GM18505 (cell line): ENCODE results near the gene PDZRN3.

Experiments used
- ATAC-seq: cut with Tn5 transposase; IDR thresholded peaks from one replicate; pipeline ENCODE4 v1.9.1; 2021; ENCODE audit not compliant: unreplicated experiment
- POLR2A ChIP-seq: IDR thresholded peaks from 4 replicates; pipeline ENCODE4 v1.6.1; 2011; ENCODE audit warnings: borderline replicate concordance; ENCODE audit not compliant: insufficient read depth, insufficient read length; ENCODE audit errors: extremely low read depth

Gene PDZRN3

GRCh38 chr3:73597476-73597875 is 27.3 kb downstream of the PDZRN3 start:
- ATAC-seq = no peak
- TF ChIP-seq POLR2A = no peak

GRCh38 chr3:73592154-73593144 is 32.3 kb downstream of the PDZRN3 start:
- no peak for ATAC-seq
- no peak for TF ChIP-seq POLR2A

DNA sequence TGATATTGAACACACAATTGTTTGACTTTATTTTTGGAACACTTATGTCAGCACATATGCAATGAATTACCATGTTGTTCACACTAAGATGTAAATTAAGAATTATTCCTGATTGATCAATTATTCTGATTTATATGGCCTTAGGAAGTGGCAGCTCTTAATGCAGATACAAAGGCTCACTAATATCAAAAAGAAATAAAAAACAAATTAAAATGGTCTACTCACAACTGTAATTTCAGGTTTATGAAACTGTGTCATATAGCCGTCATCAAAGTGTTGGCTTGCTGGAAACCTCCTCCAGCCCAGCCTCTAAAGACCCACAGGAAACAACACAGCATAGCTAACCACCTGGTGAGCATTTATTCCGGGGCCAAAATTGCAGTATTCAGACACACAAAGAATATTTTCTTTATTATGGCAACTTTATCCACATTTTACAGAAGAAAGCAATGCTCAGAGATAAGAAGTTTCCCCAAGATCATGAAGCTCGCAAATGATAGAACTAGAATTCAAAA is 33.4 kb downstream of the PDZRN3 start:
- no peak for TF ChIP-seq POLR2A
- no peak for ATAC-seq

GRCh38 chr3:73586628-73587027 is 38.1 kb downstream of the PDZRN3 start:
- TF ChIP-seq POLR2A = no peak
- ATAC-seq = no peak

GRCh38 chr3:73586190-73586589 is 38.6 kb downstream of the PDZRN3 start:
- no peak for TF ChIP-seq POLR2A
- no peak for ATAC-seq

DNA sequence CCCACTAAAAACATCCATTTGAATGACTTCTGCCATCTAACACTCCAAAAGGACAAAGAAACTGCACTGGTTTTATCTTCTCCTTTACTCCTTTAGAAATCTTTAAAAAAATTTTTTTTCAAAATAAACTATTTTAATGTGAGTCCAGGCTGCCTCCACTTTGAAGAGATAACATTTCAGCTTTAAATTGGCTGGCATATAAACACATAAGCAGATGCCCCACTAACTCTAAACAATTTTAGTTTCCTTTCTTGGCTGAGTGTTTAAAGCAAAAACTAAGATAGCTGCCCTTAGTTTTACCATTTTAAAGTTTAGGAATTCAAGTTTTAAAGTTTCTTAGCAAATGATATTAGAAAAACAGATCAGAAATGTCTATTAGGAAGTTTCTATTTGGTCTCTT is 39.9 kb downstream of the PDZRN3 start:
- no peak for TF ChIP-seq POLR2A
- no peak for ATAC-seq

GRCh38 chr3:73582535-73582934 is 42.2 kb downstream of the PDZRN3 start:
- ATAC-seq = no peak
- TF ChIP-seq POLR2A = no peak

DNA sequence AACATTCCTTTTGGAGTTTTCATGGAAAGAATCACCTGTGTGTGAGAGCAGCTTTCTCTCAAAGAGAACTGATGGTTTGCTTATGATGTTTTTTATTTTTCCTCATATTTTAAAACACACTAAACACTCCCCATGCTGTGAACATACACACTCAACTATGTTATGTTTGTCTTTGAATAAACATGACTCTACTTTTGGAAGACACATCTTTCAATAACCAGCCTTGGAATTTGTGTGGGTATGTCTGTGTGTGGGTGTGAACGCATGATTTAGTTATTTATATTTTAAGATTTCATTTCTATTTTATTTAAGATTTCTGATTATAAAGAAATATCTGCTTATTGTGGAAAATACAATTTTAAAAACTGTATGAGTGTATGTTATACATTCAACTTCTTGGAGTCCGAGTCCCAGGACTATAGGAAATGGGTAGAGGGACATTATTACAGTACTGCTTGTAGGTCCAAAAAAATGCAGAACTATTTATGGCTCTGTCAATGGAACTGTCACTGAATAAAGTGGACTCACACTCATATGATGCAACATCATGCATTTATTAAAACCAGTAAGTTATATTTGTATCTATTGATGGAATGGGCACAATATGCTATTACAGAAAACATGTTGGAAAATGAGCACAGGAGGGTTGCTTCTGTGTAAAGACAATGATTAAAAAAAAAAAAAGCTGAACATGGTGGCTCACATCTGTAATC is 43.5 kb downstream of the PDZRN3 start:
- TF ChIP-seq POLR2A = no peak
- no peak for ATAC-seq

DNA sequence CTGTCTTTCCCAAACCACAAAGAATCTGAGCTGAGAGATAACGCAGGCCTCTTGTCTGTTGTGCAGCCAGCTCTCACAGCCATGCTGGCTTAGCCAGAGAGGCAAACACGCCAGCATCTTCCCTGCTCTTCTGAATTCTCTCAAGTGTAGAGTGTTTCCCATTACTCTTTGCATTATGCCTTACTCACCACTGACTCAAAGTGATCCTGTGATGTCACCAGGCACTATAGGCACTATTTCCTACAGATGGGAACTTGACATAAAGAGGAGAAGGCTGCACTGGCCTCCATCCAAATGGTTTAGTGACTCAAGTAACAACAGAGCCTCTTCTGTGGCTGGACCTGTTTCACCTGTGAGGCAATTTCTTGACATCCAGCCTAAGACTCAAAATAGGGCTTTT is 44.4 kb downstream of the PDZRN3 start:
- TF ChIP-seq POLR2A = no peak
- ATAC-seq = no peak

GRCh38 chr3:73577704-73578103 is 47.0 kb downstream of the PDZRN3 start:
- no peak for TF ChIP-seq POLR2A
- no peak for ATAC-seq

- ATAC-seq = no peak
- no peak for TF ChIP-seq POLR2A
These were observed 47.7 kb downstream of the PDZRN3 start for GRCh38 chr3:73576999-73577461.

DNA sequence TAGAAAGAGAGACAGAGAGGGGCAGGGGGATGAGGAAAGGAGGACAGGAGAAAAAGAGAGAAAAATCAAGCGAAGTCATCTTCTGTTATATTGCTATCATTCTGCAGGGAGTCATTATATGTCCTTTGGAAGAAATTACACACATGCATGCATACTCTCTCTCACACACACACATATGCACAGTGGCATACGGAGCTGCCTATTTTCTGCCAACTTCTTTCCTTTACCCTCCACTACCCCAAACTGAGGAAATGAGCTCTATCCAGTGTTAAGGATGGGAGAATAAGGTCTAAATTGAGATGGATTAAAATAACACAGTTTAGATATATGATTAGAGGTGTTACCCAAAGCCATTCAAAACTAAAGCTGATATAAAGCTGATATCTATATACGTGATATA is 48.8 kb downstream of the PDZRN3 start:
- ATAC-seq = no peak
- TF ChIP-seq POLR2A = no peak

- ATAC-seq = no peak
- TF ChIP-seq POLR2A = no peak
These were observed 49.2 kb downstream of the PDZRN3 start for GRCh38 chr3:73575519-73575918.
